GM12891 (cell line): ENCODE results near the gene MOCS3.

ENCODE experiments used
- POLR2A ChIP-seq: IDR thresholded peaks from 2 replicates; pipeline ENCODE4 v1.6.1; 2011; ENCODE audit warnings: low read depth, low read length, control low read depth
- POLR2AphosphoS5 ChIP-seq: IDR thresholded peaks from 2 replicates; pipeline ENCODE4 v1.6.1; 2011; ENCODE audit warnings: low read depth, low read length, control low read depth
- POU2F2 ChIP-seq: IDR thresholded peaks from 2 replicates; pipeline ENCODE4 v1.6.1; 2011; ENCODE audit warnings: low read depth, mild to moderate bottlenecking, control low read depth, low read length, moderate library complexity
- TAF1 ChIP-seq: IDR thresholded peaks from 2 replicates; pipeline ENCODE4 v1.6.1; 2011; ENCODE audit warnings: low read depth, low read length, control low read depth

- no peak for TF ChIP-seq TAF1
- no peak for TF ChIP-seq POLR2AphosphoS5
- no peak for TF ChIP-seq POLR2A
- 0 out of 2 replicates have a peak, but pooled peaks have one; percentile 20 for TF ChIP-seq POU2F2
These were observed at the start of gene MOCS3 for GRCh38 chr20:50958615-50959542.
